ENCODE measurements around the gene CIB4. TPM values are rescaled to one million over a fixed set of nuclear protein-coding genes. Genes with fewer than 3 reads are reported as not detected.
"Not testable (repeated sequence)": the region's sequence is repeated elsewhere in the genome, so short reads cannot be mapped to it uniquely, and the experiment has no call there.

CIB4 gene
- total RNA-seq, 1 donor from 2014 or later: not detected

GRCh38 chr2:26666671-26667070 is 25.5 kb upstream of the CIB4 start:
- no peak for DNase-seq (ENCODE audit: low spot score)
- H3K4me3 Mint-ChIP-seq (ENCODE audit: unreplicated experiment): no peak overlapping the region

GRCh38 chr2:26665296-26665695 is 24.1 kb upstream of the CIB4 start:
- not testable (repeated sequence) for H3K36me3 Mint-ChIP-seq (ENCODE audit: low read depth); H3K4me3 Mint-ChIP-seq (ENCODE audit: unreplicated experiment); H3K4me1 Mint-ChIP-seq (ENCODE audit: low read depth); H3K27ac Mint-ChIP-seq (ENCODE audit: unreplicated experiment)
- Mint-ChIP-seq H3K27me3 (ENCODE audit: low read depth) (peaks cover 25% of the 10 kb centered on the region), H3K9me3 (ENCODE audit: low read depth) (peaks cover 18% of the 10 kb centered on the region)
- DNase-seq (ENCODE audit: low spot score): peak; percentile 27

More at GRCh38 chr2:26666671-26667070, 25.5 kb upstream of the CIB4 start:
- Mint-ChIP-seq H3K4me1 (ENCODE audit: low read depth) (peaks cover 6% of the 10 kb centered on the region), H3K27ac (ENCODE audit: unreplicated experiment) (no peak overlapping the region), H3K36me3 (ENCODE audit: low read depth) (peaks cover 2% of the 10 kb centered on the region), H3K27me3 (ENCODE audit: low read depth) (peaks cover 34% of the 10 kb centered on the region), H3K9me3 (ENCODE audit: low read depth) (peaks cover 7% of the 10 kb centered on the region)
- no peak for TF ChIP-seq CTCF (IDR thresholded peaks at IDR 0.05)

- H3K27me3 Mint-ChIP-seq (ENCODE audit: low read depth): peaks cover 11% of the 10 kb centered on the region
- H3K9me3 Mint-ChIP-seq (ENCODE audit: low read depth): peaks cover 21% of the 10 kb centered on the region
- no peak for DNase-seq (ENCODE audit: low spot score)
- peaks cover 4% of the 10 kb centered on the region for H3K36me3 Mint-ChIP-seq (ENCODE audit: low read depth)
- no peaks in the 10 kb centered on the region for H3K4me1 Mint-ChIP-seq (ENCODE audit: low read depth)
- no peak overlapping the region for H3K4me3 Mint-ChIP-seq (ENCODE audit: unreplicated experiment)
- no peak for TF ChIP-seq CTCF (IDR thresholded peaks at IDR 0.05)
- H3K27ac Mint-ChIP-seq (ENCODE audit: unreplicated experiment): no peak overlapping the region
Measured at GRCh38 chr2:26660363-26660962, 19.3 kb upstream of the CIB4 start.

- no peak overlapping the region for H3K27ac Mint-ChIP-seq (ENCODE audit: unreplicated experiment)
- no peaks in the 10 kb centered on the region for H3K4me1 Mint-ChIP-seq (ENCODE audit: low read depth)
- H3K27me3 Mint-ChIP-seq (ENCODE audit: low read depth): peaks cover 4% of the 10 kb centered on the region
- H3K4me3 Mint-ChIP-seq (ENCODE audit: unreplicated experiment): no peak overlapping the region
- peak; percentile 28 for DNase-seq (ENCODE audit: low spot score)
- no peak for TF ChIP-seq CTCF (IDR thresholded peaks at IDR 0.05)
- peaks cover 21% of the 10 kb centered on the region for H3K9me3 Mint-ChIP-seq (ENCODE audit: low read depth)
- peaks cover 4% of the 10 kb centered on the region for H3K36me3 Mint-ChIP-seq (ENCODE audit: low read depth)
Measured at GRCh38 chr2:26658691-26659346, 17.7 kb upstream of the CIB4 start.

GRCh38 chr2:26657265-26657664 is 16.1 kb upstream of the CIB4 start:
- Mint-ChIP-seq H3K9me3 (ENCODE audit: low read depth) (peaks cover 17% of the 10 kb centered on the region), H3K27me3 (ENCODE audit: low read depth) (peaks cover 3% of the 10 kb centered on the region), H3K27ac (ENCODE audit: unreplicated experiment) (no peak overlapping the region), H3K36me3 (ENCODE audit: low read depth) (peaks cover 4% of the 10 kb centered on the region), H3K4me1 (ENCODE audit: low read depth) (peaks cover 3% of the 10 kb centered on the region), H3K4me3 (ENCODE audit: unreplicated experiment) (no peak overlapping the region)
- peak; percentile 15 for DNase-seq (ENCODE audit: low spot score)
- TF ChIP-seq CTCF (IDR thresholded peaks at IDR 0.05): no peak
